PC-3 (cell line): ENCODE data around the gene SMIM32. TPM values are rescaled to one million over a fixed set of nuclear protein-coding genes. Genes with fewer than 3 reads are reported as not detected.
A peak's percentile ranks its signal among the peaks of the same experiment; 100 is the strongest.

Experiments used
- ATAC-seq: fragments of 200-7000 bp; cut with Tn5 transposase; 2 replicates; pipeline ENCODE4 v1.9.1; 2020; ENCODE audit warnings: mild to moderate bottlenecking, moderate library complexity
- BruUV-seq: library from RNA; stranded (reverse); fragments of 400-500 nt; replicated peaks from 2 replicates; lab custom pipeline; 2021; lab: Mats Ljungman, UMichigan
- CTCF ChIA-PET: fragments of 300-600 bp; sonication (Branson Sonifier 250); formaldehyde crosslinking; loops from one replicate; lab custom pipeline; 2022; ENCODE audit warnings: antibody characterized with exemption; lab: Charles Lee
- POLR2A ChIA-PET: fragments of 300-600 bp; sonication (Branson Sonifier 250); formaldehyde crosslinking; loops from one replicate; lab custom pipeline; 2022; ENCODE audit warnings: antibody characterized with exemption; ENCODE audit not compliant: unreplicated experiment; lab: Charles Lee
- DNase-seq: peaks from one replicate; pipeline ENCODE4 v3.0.0-alpha.2; 2015
- H2AFZ ChIP-seq: fragments of 300-600 bp; sonication (generic); 2 replicates; pipeline ENCODE4 v1.6.0; 2016; ENCODE audit warnings: antibody characterized with exemption, low read length
- H3F3A ChIP-seq: fragments of 300-600 bp; sonication (generic); one replicate; pipeline ENCODE4 v1.6.0; 2017; ENCODE audit warnings: antibody characterized with exemption, low read length, control low read depth, mild to moderate bottlenecking; ENCODE audit not compliant: unreplicated experiment
- H3K27ac ChIP-seq: fragments of 300-600 bp; sonication (generic); 2 replicates; pipeline ENCODE4 v1.5.1; 2016; ENCODE audit warnings: mild to moderate bottlenecking, low read length
- H3K27me3 ChIP-seq: fragments of 300-600 bp; sonication (generic); 2 replicates; pipeline ENCODE4 v1.6.1; 2016; ENCODE audit warnings: low read length, mixed read lengths
- H3K36me3 ChIP-seq: fragments of 300-600 bp; sonication (generic); 2 replicates; pipeline ENCODE4 v1.6.1; 2016; ENCODE audit warnings: low read depth, mixed run types, low read length, mixed read lengths
- H3K4me1 ChIP-seq: fragments of 300-600 bp; sonication (generic); 2 replicates; pipeline ENCODE4 v1.5.1; 2016; ENCODE audit warnings: low read length; ENCODE audit not compliant: insufficient read depth
- H3K4me2 ChIP-seq: fragments of 300-600 bp; sonication (generic); 2 replicates; pipeline ENCODE4 v1.6.0; 2016; ENCODE audit warnings: low read length
- H3K4me3 ChIP-seq: fragments of 300-600 bp; sonication (generic); 2 replicates; pipeline ENCODE4 v1.5.1; 2016; ENCODE audit warnings: mild to moderate bottlenecking, low read length, mixed read lengths
- H3K79me2 ChIP-seq: fragments of 300-600 bp; sonication (generic); 2 replicates; pipeline ENCODE4 v1.6.1; 2017; ENCODE audit warnings: low read length, mixed read lengths
- H3K9ac ChIP-seq: fragments of 300-600 bp; sonication (generic); 2 replicates; pipeline ENCODE4 v1.6.0; 2016; ENCODE audit warnings: mild to moderate bottlenecking, low read length
- H3K9me2 ChIP-seq: fragments of 300-600 bp; sonication (generic); replicated peaks from 2 replicates; pipeline ENCODE4 v1.6.1; 2016; ENCODE audit warnings: mixed run types, low read length, mixed read lengths
- H3K9me3 ChIP-seq: fragments of 300-600 bp; sonication (generic); 2 replicates; pipeline ENCODE4 v1.6.1; 2016; ENCODE audit warnings: low read length, mixed read lengths
- H4K20me1 ChIP-seq: fragments of 300-600 bp; sonication (generic); 2 replicates; pipeline ENCODE4 v1.6.1; 2016; ENCODE audit warnings: low read length, mixed read lengths
- CTCF ChIP-seq: fragments of 300-600 bp; sonication (generic); conservative IDR thresholded peaks from 2 replicates; pipeline ENCODE4 v1.5.1; 2017; ENCODE audit warnings: antibody characterized with exemption, low read depth, mild to moderate bottlenecking, low read length
- EZH2 ChIP-seq: fragments of 300-600 bp; sonication (generic); IDR thresholded peaks from one replicate; pipeline ENCODE4 v1.6.1; 2017; ENCODE audit warnings: antibody characterized with exemption, mild to moderate bottlenecking, low read length; ENCODE audit not compliant: unreplicated experiment
- EZH2phosphoT487 ChIP-seq: fragments of 300-600 bp; sonication (generic); IDR thresholded peaks from 2 replicates; pipeline ENCODE4 v1.6.1; 2018; ENCODE audit warnings: mild to moderate bottlenecking, antibody characterized with exemption, low read length, borderline replicate concordance
- intact Hi-C: fragments of 100-400 bp; cut with micrococcal nuclease; formaldehyde crosslinking; loops from 2 replicates; pipeline ENCODE4 v1.9.0; 2023
- total RNA-seq: library from RNA; depleted of rRNA; stranded (reverse); fragments of >200 nt; gene quantifications from 2 replicates; pipeline ENCODE4 v1.2.3, GENCODE V29; 2014

Gene SMIM32
- total RNA-seq, 1 experiment from 2014 or later: not detected

DNA sequence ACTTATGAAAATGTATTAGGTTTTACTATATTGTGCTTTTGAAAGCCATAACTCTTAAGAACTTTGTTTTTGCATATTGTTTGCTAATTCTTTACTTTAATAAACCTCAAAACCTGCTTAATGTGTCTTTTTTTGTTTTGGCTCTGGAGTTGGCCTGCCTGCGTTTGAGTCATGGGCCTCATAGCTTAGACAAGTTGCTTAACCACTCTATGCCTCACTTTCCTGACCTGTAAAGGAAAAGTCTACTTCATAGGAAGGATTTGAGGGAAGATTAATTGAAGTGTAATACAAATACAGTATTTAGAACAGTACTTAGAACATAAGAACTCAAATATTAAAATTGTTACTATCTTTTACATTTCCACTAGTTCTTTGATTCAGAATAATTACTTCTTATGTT is 10.3 kb downstream of the SMIM32 start:
- Histone ChIP-seq H3K4me3 (no peak overlapping the region), H3K9me2 (no peaks in the 10 kb centered on the region), H3K36me3 (peaks cover 6% of the 10 kb centered on the region), H3K4me1 (no peaks in the 10 kb centered on the region), H3K27ac (no peak overlapping the region), H3K27me3 (no peaks in the 10 kb centered on the region), H3K4me2 (no peak overlapping the region), H2AFZ (no peak overlapping the region), H3F3A (no peaks in the 10 kb centered on the region), H3K79me2 (no peaks in the 10 kb centered on the region), H3K9me3 (no peaks in the 10 kb centered on the region), H3K9ac (no peak overlapping the region), H4K20me1 (no peaks in the 10 kb centered on the region)
- TF ChIP-seq EZH2phosphoT487: no peak
- no peak for TF ChIP-seq CTCF
- TF ChIP-seq EZH2: no peak
- DNase-seq: no peak
- no peak for ATAC-seq
- intact Hi-C loops: no loop called here
- ChIA-PET POLR2A (no interaction called here), CTCF (no interaction called here)
- no TSS peak for BruUV-seq

- Histone ChIP-seq H3K4me1 (no peaks in the 10 kb centered on the region), H2AFZ (no peak overlapping the region), H3F3A (peaks cover 4% of the 10 kb centered on the region), H3K27ac (no peak overlapping the region), H3K4me2 (no peak overlapping the region), H3K79me2 (no peaks in the 10 kb centered on the region), H4K20me1 (no peaks in the 10 kb centered on the region), H3K9me2 (no peaks in the 10 kb centered on the region), H3K27me3 (no peaks in the 10 kb centered on the region), H3K4me3 (no peak overlapping the region), H3K9ac (no peak overlapping the region), H3K36me3 (peaks cover 14% of the 10 kb centered on the region; the same call in 1 of the 2 replicates), H3K9me3 (no peaks in the 10 kb centered on the region)
- peak; percentile 50 for DNase-seq
- ChIA-PET POLR2A (no interaction called here), CTCF (interaction anchor here (0.7 kb wide), 2 partner anchors 31 to 54 kb away, joined by 3 to 7 read pairs; no protein-coding TSS in a partner anchor)
- ATAC-seq: peak; percentile 79
- intact Hi-C loops: loop anchor here (1.0 to 5.0 kb wide), 4 partner anchors 52 to 229 kb away; no protein-coding TSS in a partner anchor
- no TSS peak for BruUV-seq
- TF ChIP-seq EZH2phosphoT487 (no peak), CTCF (peak; percentile 75), EZH2 (no peak)
Observed at GRCh38 chr5:136174021-136174659, 18.8 kb downstream of the SMIM32 start.

DNA sequence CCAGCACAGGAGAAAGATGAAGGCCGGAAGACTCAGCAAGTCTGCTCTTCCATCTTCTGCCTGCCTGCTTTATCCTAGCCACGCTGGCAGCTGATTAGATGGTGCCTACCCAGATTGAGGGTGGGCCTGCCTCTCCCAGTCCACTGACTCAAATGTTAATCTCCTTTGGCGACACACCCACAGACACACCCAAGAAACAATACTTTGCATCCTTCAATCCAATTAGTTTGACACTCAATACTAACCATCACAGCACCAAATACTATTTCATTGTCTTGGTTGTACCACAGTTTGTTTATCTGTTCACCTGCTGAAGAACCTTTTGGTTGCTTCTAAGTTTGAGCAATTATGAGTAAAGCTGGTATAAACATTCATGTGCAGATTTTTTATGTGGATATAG is 23.7 kb downstream of the SMIM32 start:
- no peaks in the 10 kb centered on the region for H3K27me3 ChIP-seq
- peaks cover 15% of the 10 kb centered on the region; the same call in 1 of the 2 replicates for H3K36me3 ChIP-seq
- POLR2A ChIA-PET: no interaction called here
- H3K9ac ChIP-seq: no peak overlapping the region
- CTCF ChIA-PET: no interaction called here
- H3K4me3 ChIP-seq: no peak overlapping the region
- no peaks in the 10 kb centered on the region for H3K4me1 ChIP-seq
- H3K9me3 ChIP-seq: no peaks in the 10 kb centered on the region
- H3K9me2 ChIP-seq: no peaks in the 10 kb centered on the region
- no peaks in the 10 kb centered on the region for H4K20me1 ChIP-seq
- no peak overlapping the region for H3K27ac ChIP-seq
- no peak for ATAC-seq
- H3K4me2 ChIP-seq: no peak overlapping the region
- no TSS peak for BruUV-seq
- TF ChIP-seq EZH2phosphoT487 (no peak), EZH2 (no peak), CTCF (no peak)
- H3K79me2 ChIP-seq: no peaks in the 10 kb centered on the region
- no peak overlapping the region for H2AFZ ChIP-seq
- no peak for DNase-seq
- intact Hi-C loops: no loop called here
- no peaks in the 10 kb centered on the region for H3F3A ChIP-seq
